SH-SY5Y (cell line): ENCODE measurements around the gene LAMP2.

Experiments used
- GATA2 ChIP-seq: IDR thresholded peaks from 2 replicates; pipeline ENCODE4 v1.6.1; 2011; ENCODE audit warnings: mild to moderate bottlenecking, low read depth, low read length
- GATA3 ChIP-seq: IDR thresholded peaks from 2 replicates; pipeline ENCODE4 v1.6.1; 2011; ENCODE audit warnings: low read depth, mild to moderate bottlenecking, low read length, moderate library complexity

Gene LAMP2

GRCh38 chrX:120468825-120469525 is at the start of gene LAMP2:
TSS of gene LAMP2 (minus strand) at chrX:120469296. CDS start at chrX:120469169, 127 bp downstream.
- TF ChIP-seq GATA2 (no peak), GATA3 (no peak)

GRCh38 chrX:120517936-120518335 is 48.8 kb upstream of the LAMP2 start:
- no peak for TF ChIP-seq GATA3
- no peak for TF ChIP-seq GATA2

GRCh38 chrX:120514236-120514635 is 45.1 kb upstream of the LAMP2 start:
- no peak for TF ChIP-seq GATA2
- TF ChIP-seq GATA3 = no peak

- TF ChIP-seq GATA3 (no peak), GATA2 (no peak)
These were observed 43.5 kb upstream of the LAMP2 start for GRCh38 chrX:120512627-120513026.

GRCh38 chrX:120512222-120512621 is 43.1 kb upstream of the LAMP2 start:
- TF ChIP-seq GATA3 = no peak
- TF ChIP-seq GATA2 = no peak

GRCh38 chrX:120504569-120504968 is 35.5 kb upstream of the LAMP2 start:
- TF ChIP-seq GATA2 = no peak

- no peak for TF ChIP-seq GATA3
- no peak for TF ChIP-seq GATA2
These were observed 30.4 kb upstream of the LAMP2 start for GRCh38 chrX:120499301-120500072.

- no peak for TF ChIP-seq GATA2
- no peak for TF ChIP-seq GATA3
These were observed 17.7 kb upstream of the LAMP2 start for GRCh38 chrX:120486786-120487185.

GRCh38 chrX:120485638-120486520 is 16.8 kb upstream of the LAMP2 start:
- TF ChIP-seq GATA2 (no peak), GATA3 (no peak)

GRCh38 chrX:120485315-120485637 is 16.2 kb upstream of the LAMP2 start:
- TF ChIP-seq GATA2 (no peak), GATA3 (no peak)

- TF ChIP-seq GATA2 (no peak), GATA3 (no peak)
These were observed 8.4 kb upstream of the LAMP2 start for GRCh38 chrX:120477453-120477852.

GRCh38 chrX:120476714-120477113 is 7.6 kb upstream of the LAMP2 start:
- TF ChIP-seq GATA2 (no peak), GATA3 (no peak)

- TF ChIP-seq GATA2 (no peak), GATA3 (no peak)
These were observed 5.0 kb upstream of the LAMP2 start for GRCh38 chrX:120474085-120474484.

GRCh38 chrX:120468479-120468824 is 644 bp downstream of the LAMP2 start:
- TF ChIP-seq GATA2 = no peak
- TF ChIP-seq GATA3 = no peak
